Upper lobe of left lung (tissue), 6 donors: ENCODE data around the gene SLC26A9. TPM values are rescaled to one million over a fixed set of nuclear protein-coding genes. Genes with fewer than 3 reads are reported as not detected.
"Not testable (repeated sequence)": the region's sequence is repeated elsewhere in the genome, so short reads cannot be mapped to it uniquely, and the experiment has no call there.

Experiments
- ATAC-seq, 2 donors: fragments of 200-7000 bp; cut with Tn5 transposase; one replicate each; pipeline ENCODE4 v1.9.1; 2022; ENCODE audit warnings: mild to moderate bottlenecking in 2 of 2, moderate library complexity in 2 of 2; ENCODE audit not compliant: low FRiP score in 2 of 2
- DNase-seq, 2 donors: peaks; one replicate each; pipeline ENCODE4 v3.0.0-alpha.2; 2019 to 2020
- H3K27ac ChIP-seq, 4 donors: fragments of 200-600 bp; sonication (generic); one replicate each; pipeline ENCODE4 v1.5.1; 2016 to 2019
- H3K27me3 ChIP-seq, 4 donors: fragments of 200-600 bp; sonication (generic); one replicate each; pipeline ENCODE4 v1.5.1; 2017 to 2019
- H3K36me3 ChIP-seq, 4 donors: fragments of 200-600 bp; sonication (generic); one replicate each; pipeline ENCODE4 v1.5.1; 2016 to 2019
- H3K4me1 ChIP-seq, 4 donors: fragments of 200-600 bp; sonication (generic); one replicate each; pipeline ENCODE4 v1.5.1; 2018 to 2019
- H3K4me3 ChIP-seq, 4 donors: fragments of 200-600 bp; sonication (generic); one replicate each; pipeline ENCODE4 v1.5.1; 2017 to 2019; ENCODE audit warnings: mild to moderate bottlenecking in 2 of 4, moderate library complexity in 1 of 4
- H3K9me3 ChIP-seq, 4 donors: fragments of 200-600 bp; sonication (generic); one replicate each; pipeline ENCODE4 v1.5.1; 2018 to 2019
- CTCF ChIP-seq, 6 experiments: fragments of 450-650 bp in 4 of 6; fragments of 200-600 bp in 2 of 6; sonication (generic) in 2 of 6; IDR thresholded peaks; one replicate each; pipeline ENCODE4 v1.5.1; 2016 to 2019; ENCODE audit warnings: antibody characterized with exemption in 6 of 6
- EP300 ChIP-seq, 4 donors: sonication (generic); formaldehyde crosslinking; IDR thresholded peaks; one replicate each; pipeline ENCODE4 v1.5.1; 2017; ENCODE audit warnings: antibody characterized with exemption in 4 of 4, control low read depth in 2 of 4
- POLR2A ChIP-seq, 4 donors: fragments of 450-650 bp; IDR thresholded peaks; one replicate each; pipeline ENCODE4 v1.5.1; 2016 to 2017; ENCODE audit warnings: antibody characterized with exemption in 4 of 4, mild to moderate bottlenecking in 2 of 4
- POLR2AphosphoS5 ChIP-seq, 2 donors: sonication (generic); formaldehyde crosslinking; IDR thresholded peaks; one replicate each; pipeline ENCODE4 v1.5.1; 2017; ENCODE audit warnings: antibody characterized with exemption in 2 of 2
- WGBS, 2 donors: methylation state at CpG; one replicate each; pipeline ENCODE4 v1.1.5; 2017 to 2018; 5-methylcytosine and 5-hydroxymethylcytosine counted together
- total RNA-seq, 6 donors: library from RNA; depleted of rRNA in 4 of 6; stranded (reverse); fragments of >200 nt in 4 of 6; gene quantifications; one replicate each; pipeline versions ENCODE4 v1.1.0 to v1.2.1, GENCODE V29; 2016 to 2021
- donor health status: DM: no; HTN: no; CAD: no; lungs with moderate emphysema.
- donor health status: DM: no; HTN: yes; CAD: no; lungs with severe emphysema.

The SLC26A9 gene
- total RNA-seq, 6 donors from 2014 or later, result 10.6 to 31.9 (median 20.9) TPM

- Histone ChIP-seq H3K4me3 (no peak overlapping the region), H3K27ac (no peak overlapping the region), H3K36me3 (no peaks in the 10 kb centered on the region), H3K27me3 (no peaks in the 10 kb centered on the region), H3K9me3 (no peaks in the 10 kb centered on the region), H3K4me1 (peaks cover 0 to under 1% (median 0%) of the 10 kb centered on the region in 4 donors)
- 50 to 52% methylated on average over 2 of the region's 2 CpGs for WGBS, 2 donors
- TF ChIP-seq POLR2A (IDR thresholded peaks at IDR 0.05), result no peak
- no peak for TF ChIP-seq EP300 (IDR thresholded peaks at IDR 0.05)
- no peak for TF ChIP-seq POLR2AphosphoS5 (IDR thresholded peaks at IDR 0.05)
- peak in 4 of 6 experiments; percentile 26 to 40 (median 30) for TF ChIP-seq CTCF (IDR thresholded peaks at IDR 0.05)
- DNase-seq, result no peak
- no peak for ATAC-seq
These were observed 35.5 kb downstream of the SLC26A9 start for GRCh38 chr1:205907794-205908193.

GRCh38 chr1:205905095-205905494 is 38.2 kb downstream of the SLC26A9 start:
- DNase-seq, H3K27me3 ChIP-seq, H3K4me1 ChIP-seq, H3K27ac ChIP-seq, H3K9me3 ChIP-seq, H3K4me3 ChIP-seq, ATAC-seq, H3K36me3 ChIP-seq: not testable (repeated sequence)
- 79 to 86% methylated on average over 3 of the region's 3 CpGs for WGBS, 2 donors

- H3K4me3 ChIP-seq, result no peak overlapping the region
- TF ChIP-seq CTCF (IDR thresholded peaks at IDR 0.05) (no peak), EP300 (IDR thresholded peaks at IDR 0.05) (no peak), POLR2A (IDR thresholded peaks at IDR 0.05) (no peak), POLR2AphosphoS5 (IDR thresholded peaks at IDR 0.05) (no peak)
- no peaks in the 10 kb centered on the region for H3K27me3 ChIP-seq
- no peaks in the 10 kb centered on the region for H3K4me1 ChIP-seq
- WGBS, 2 donors, result 80 to 86% methylated on average over 1 of the region's 1 CpG
- no peak overlapping the region for H3K27ac ChIP-seq
- DNase-seq (no peak), ATAC-seq (no peak)
- peaks cover 0 to 7% (median 0%) of the 10 kb centered on the region in 4 donors for H3K9me3 ChIP-seq
- H3K36me3 ChIP-seq, result no peaks in the 10 kb centered on the region
These were observed 46.9 kb downstream of the SLC26A9 start for GRCh38 chr1:205896351-205896750.

- not testable (repeated sequence) for DNase-seq, H3K27me3 ChIP-seq, H3K4me1 ChIP-seq, ATAC-seq, H3K36me3 ChIP-seq, H3K27ac ChIP-seq, H3K9me3 ChIP-seq, H3K4me3 ChIP-seq
- 80 to 91% methylated on average over 3 of the region's 3 CpGs for WGBS, 2 donors
These were observed 49.1 kb downstream of the SLC26A9 start for GRCh38 chr1:205894119-205894518.

- H3K4me3 ChIP-seq, ATAC-seq, H3K27ac ChIP-seq, H3K27me3 ChIP-seq, H3K4me1 ChIP-seq, H3K36me3 ChIP-seq, DNase-seq, H3K9me3 ChIP-seq: not testable (repeated sequence)
- 32 to 53% methylated on average over 2 of the region's 2 CpGs for WGBS, 2 donors
These were observed 51.1 kb downstream of the SLC26A9 start for GRCh38 chr1:205892175-205892574.

- H3K4me3 ChIP-seq, H3K4me1 ChIP-seq, ATAC-seq, DNase-seq, H3K27me3 ChIP-seq, H3K27ac ChIP-seq, H3K36me3 ChIP-seq, H3K9me3 ChIP-seq: not testable (repeated sequence)
- 80 to 83% methylated on average over 2 of the region's 2 CpGs for WGBS, 2 donors
These were observed 51.8 kb downstream of the SLC26A9 start for GRCh38 chr1:205891481-205891880.

GRCh38 chr1:205890631-205891030 is 52.6 kb downstream of the SLC26A9 start:
- H3K4me3 ChIP-seq, H3K27ac ChIP-seq: not testable (repeated sequence)
- WGBS, 2 donors, result 87 to 93% methylated on average over 3 of the region's 3 CpGs

GRCh38 chr1:205889706-205890105 is 53.5 kb downstream of the SLC26A9 start:
- 73 to 79% methylated on average over 3 of the region's 3 CpGs for WGBS, 2 donors
- not testable (repeated sequence) for H3K36me3 ChIP-seq, H3K4me3 ChIP-seq, H3K9me3 ChIP-seq, ATAC-seq, DNase-seq, H3K4me1 ChIP-seq, H3K27me3 ChIP-seq, H3K27ac ChIP-seq

More at GRCh38 chr1:205890631-205891030, 52.6 kb downstream of the SLC26A9 start:
- H3K9me3 ChIP-seq, H3K4me1 ChIP-seq, DNase-seq, H3K36me3 ChIP-seq, H3K27me3 ChIP-seq, ATAC-seq: not testable (repeated sequence)

GRCh38 chr1:205889006-205889405 is 54.2 kb downstream of the SLC26A9 start:
- not testable (repeated sequence) for H3K36me3 ChIP-seq, H3K4me3 ChIP-seq, DNase-seq, H3K27me3 ChIP-seq, H3K27ac ChIP-seq, H3K9me3 ChIP-seq, H3K4me1 ChIP-seq, ATAC-seq
- WGBS, 2 donors, result 69% methylated on average over 4 of the region's 4 CpGs
